Neutrophil (primary cell): Measurements from ENCODE around the gene KRTAP10-12.

Source experiments
- H3K27ac ChIP-seq: fragments of 200-600 bp; sonication (generic); 2 replicates; pipeline ENCODE4 v1.5.1; 2016; ENCODE audit warnings: mild to moderate bottlenecking, moderate library complexity
- H3K27me3 ChIP-seq: fragments of 200-600 bp; sonication (generic); 2 replicates; pipeline ENCODE4 v1.6.0; 2016; ENCODE audit warnings: mild to moderate bottlenecking
- H3K36me3 ChIP-seq: fragments of 200-600 bp; sonication (generic); 2 replicates; pipeline ENCODE4 v1.5.1; 2017
- H3K4me1 ChIP-seq, 2 experiments: fragments of 200-600 bp in 1 of 2; sonication (generic) in 1 of 2; 1 replicate in 1 of 2; 2 replicates in 1 of 2; pipeline versions ENCODE4 v1.5.1 to v1.6.1; 2013 to 2016; ENCODE audit warnings: low read depth in 1 of 2, low read length in 1 of 2, mild to moderate bottlenecking in 1 of 2, moderate library complexity in 1 of 2; ENCODE audit not compliant: control insufficient read depth in 1 of 2, insufficient read depth in 1 of 2
- H3K4me3 ChIP-seq, 2 experiments: fragments of 200-600 bp in 1 of 2; sonication (generic) in 1 of 2; 1 replicate in 1 of 2; 2 replicates in 1 of 2; pipeline ENCODE4 v1.5.1; 2013 to 2016; ENCODE audit warnings: low read depth in 1 of 2, low read length in 1 of 2, mild to moderate bottlenecking in 1 of 2, moderate library complexity in 1 of 2
- H3K9me3 ChIP-seq: fragments of 200-600 bp; sonication (generic); 2 replicates; pipeline ENCODE4 v1.5.1; 2016
- TF ChIP-seq, protein P1 (sequence below): fragments of 200-600 bp; sonication (generic); IDR thresholded peaks from 2 replicates; pipeline ENCODE4 v1.5.1; 2016; ENCODE audit warnings: antibody characterized with exemption

KRTAP10-12 gene

DNA sequence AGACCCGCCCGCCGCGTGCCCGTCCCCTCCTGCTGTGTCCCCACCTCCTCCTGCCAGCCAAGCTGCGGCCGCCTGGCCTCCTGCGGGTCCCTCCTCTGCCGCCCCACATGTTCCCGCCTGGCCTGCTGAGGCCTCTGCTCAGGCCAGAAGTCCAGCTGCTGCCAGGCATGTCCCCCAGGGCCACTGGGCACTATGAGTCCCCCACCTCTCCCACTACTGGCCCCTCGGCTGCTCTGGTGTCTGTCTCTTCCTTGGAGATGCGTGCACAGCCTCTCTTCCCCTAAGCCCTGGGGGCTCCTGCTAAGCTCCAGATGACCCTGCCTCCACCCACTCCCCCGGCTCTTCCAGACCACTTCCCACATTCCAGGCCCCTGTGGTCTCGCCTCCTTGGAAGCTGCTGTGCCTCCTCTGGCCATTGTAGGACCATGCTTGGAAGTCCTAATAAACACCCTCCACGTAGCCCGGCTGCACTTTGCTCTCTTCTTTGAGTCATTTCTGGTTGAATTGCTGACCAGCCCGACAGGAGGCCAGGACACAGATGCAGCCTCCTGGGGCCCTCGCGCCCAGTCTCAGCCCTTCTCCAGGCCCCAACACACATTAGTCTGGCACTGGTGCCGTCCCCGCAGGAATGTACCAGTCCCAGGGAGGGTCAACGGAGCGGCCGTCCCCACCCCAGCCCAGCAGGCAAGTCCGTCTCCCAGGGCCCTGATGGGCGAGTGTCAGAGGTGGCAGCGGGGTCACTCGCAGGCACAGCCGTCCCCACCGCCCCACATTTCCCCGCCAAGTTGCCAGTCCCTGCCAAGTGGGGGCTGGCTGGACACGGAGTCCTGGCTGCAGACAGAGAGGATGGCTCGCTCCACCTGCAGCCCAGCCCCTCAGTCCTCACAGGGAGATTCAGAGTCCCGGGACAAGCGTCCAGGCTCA, 1.1 kb downstream of the KRTAP10-12 start:
- TF ChIP-seq, protein P1, sequence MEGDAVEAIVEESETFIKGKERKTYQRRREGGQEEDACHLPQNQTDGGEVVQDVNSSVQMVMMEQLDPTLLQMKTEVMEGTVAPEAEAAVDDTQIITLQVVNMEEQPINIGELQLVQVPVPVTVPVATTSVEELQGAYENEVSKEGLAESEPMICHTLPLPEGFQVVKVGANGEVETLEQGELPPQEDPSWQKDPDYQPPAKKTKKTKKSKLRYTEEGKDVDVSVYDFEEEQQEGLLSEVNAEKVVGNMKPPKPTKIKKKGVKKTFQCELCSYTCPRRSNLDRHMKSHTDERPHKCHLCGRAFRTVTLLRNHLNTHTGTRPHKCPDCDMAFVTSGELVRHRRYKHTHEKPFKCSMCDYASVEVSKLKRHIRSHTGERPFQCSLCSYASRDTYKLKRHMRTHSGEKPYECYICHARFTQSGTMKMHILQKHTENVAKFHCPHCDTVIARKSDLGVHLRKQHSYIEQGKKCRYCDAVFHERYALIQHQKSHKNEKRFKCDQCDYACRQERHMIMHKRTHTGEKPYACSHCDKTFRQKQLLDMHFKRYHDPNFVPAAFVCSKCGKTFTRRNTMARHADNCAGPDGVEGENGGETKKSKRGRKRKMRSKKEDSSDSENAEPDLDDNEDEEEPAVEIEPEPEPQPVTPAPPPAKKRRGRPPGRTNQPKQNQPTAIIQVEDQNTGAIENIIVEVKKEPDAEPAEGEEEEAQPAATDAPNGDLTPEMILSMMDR = no peak
- Histone ChIP-seq H3K36me3 (no peaks in the 10 kb centered on the region), H3K9me3 (no peaks in the 10 kb centered on the region), H3K27me3 (peaks cover 88% of the 10 kb centered on the region), H3K4me1 (no peaks in the 10 kb centered on the region), H3K27ac (no peak overlapping the region), H3K4me3 (no peak overlapping the region)

DNA sequence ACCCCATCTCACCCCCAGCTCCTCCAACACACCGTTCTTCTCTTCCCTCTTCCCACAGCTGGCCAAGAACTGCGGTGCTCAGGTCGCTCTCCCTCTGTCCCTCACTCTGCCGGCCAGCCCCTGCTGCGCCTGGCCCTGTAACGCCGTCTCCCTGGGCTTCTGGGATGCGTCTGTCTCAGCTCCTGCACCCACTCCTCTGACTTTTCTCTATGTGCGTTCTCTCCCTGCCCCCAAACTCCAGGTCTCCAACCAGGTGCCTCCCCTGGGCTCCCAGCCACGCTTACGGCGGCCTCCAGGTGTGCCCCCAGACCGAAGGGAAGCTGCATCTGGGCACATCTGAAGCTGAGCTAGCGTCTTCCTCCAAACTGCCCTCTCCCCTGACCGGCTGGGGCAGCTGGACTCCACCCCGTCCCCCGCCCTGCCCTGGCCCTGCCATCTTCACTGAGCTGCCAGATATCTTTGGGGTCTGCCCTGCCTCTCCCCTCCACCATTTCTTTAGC, 2.6 kb downstream of the KRTAP10-12 start:
- no peaks in the 10 kb centered on the region for H3K4me1 ChIP-seq
- TF ChIP-seq, protein P1 = no peak
- no peaks in the 10 kb centered on the region for H3K9me3 ChIP-seq
- H3K36me3 ChIP-seq = no peaks in the 10 kb centered on the region
- H3K4me3 ChIP-seq = no peak overlapping the region
- H3K27me3 ChIP-seq = peaks cover 100% of the 10 kb centered on the region
- H3K27ac ChIP-seq = no peak overlapping the region

DNA sequence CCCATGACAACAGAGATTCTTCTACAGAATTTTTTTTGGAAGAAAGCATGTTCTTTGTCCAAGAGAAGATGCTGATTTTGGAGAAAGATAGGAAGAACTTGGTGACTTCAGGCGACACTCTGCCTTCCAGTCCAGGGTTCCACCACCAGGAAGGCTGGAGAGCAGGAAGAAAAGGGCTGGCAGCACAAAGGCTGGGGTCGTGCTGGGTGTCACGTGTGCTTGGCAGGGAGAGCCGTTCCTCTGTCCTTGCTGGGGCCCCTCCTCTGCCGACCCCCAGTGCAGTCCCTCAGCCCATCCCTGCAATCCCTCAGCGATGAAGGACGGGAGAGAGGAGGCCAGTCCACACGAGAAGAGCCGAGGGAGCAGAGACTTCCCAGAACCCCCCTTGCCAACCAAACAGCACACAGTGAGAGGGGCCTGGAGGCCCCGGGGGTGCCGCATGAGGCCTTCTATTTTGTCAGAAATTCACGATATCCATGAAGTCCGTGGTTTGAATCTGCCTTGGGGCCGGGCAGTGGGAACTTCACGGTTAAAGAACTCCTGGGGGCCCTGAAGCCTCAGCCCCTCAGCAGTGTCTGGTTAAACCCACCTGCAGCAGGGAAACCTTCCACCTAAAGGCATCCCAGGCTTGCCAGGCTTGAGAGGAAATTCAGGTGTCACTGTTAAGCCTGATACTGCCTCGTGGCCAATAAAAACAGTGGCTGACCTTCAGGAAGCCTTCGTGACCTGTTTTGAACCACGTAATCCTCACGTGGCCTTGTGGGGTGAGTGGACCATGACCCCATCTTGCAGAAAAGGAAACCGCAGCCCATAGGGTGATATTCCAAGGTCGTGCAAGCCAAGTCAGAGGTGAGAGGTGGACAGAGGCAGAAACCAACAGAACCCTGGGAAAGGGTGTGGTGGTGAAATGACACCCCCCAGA, 3.4 kb downstream of the KRTAP10-12 start:
- TF ChIP-seq, protein P1 = no peak

DNA sequence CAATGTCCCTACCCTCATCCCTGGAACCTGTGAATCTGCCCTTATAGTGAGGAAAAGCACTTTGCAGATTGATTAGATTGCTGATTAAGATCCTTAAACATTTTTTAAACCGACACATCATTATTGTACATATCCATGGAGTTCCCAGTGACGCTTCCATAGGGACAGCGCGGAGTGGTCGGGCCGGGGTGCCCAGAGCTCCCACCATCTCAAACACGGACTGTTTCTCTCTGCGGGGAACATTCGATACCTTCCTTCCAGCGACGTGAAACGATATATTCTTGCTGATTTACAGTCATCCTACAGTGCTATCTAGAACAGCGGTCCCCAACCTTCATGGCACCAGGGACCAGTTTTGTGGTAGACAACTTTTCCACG, 4.0 kb downstream of the KRTAP10-12 start:
- TF ChIP-seq, protein P1 = no peak
- H3K27ac ChIP-seq = no peak overlapping the region
- H3K4me1 ChIP-seq = no peaks in the 10 kb centered on the region
- H3K27me3 ChIP-seq = peaks cover 100% of the 10 kb centered on the region
- H3K4me3 ChIP-seq = no peak overlapping the region
- H3K36me3 ChIP-seq = no peaks in the 10 kb centered on the region
- no peaks in the 10 kb centered on the region for H3K9me3 ChIP-seq

More for the DNA sequence above, 3.4 kb downstream of the KRTAP10-12 start:
- no peak overlapping the region for H3K27ac ChIP-seq
- H3K36me3 ChIP-seq = no peaks in the 10 kb centered on the region
- H3K27me3 ChIP-seq = peaks cover 100% of the 10 kb centered on the region
- H3K9me3 ChIP-seq = no peaks in the 10 kb centered on the region
- no peak overlapping the region for H3K4me3 ChIP-seq
- no peaks in the 10 kb centered on the region for H3K4me1 ChIP-seq

DNA sequence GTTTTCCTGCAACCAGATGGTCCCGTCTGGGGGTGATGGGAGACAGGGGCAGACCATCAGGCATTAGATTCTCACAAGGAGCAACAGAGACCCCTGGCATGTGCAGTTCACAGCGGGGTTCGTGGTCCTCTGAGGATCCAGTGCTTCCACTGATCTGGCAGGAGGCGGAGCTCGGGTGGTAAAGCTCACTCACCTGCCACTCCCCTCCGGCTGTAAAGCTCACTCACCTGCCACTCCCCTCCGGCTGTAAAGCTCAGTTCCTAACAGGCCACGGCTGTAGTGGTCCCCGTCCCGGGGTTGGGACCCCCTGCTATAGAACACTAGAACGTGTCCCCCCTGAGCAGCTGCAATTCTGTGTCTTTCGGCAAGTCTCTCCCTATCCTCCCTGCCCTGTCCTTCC, 4.6 kb downstream of the KRTAP10-12 start:
- Histone ChIP-seq H3K27me3 (peaks cover 100% of the 10 kb centered on the region), H3K4me3 (no peak overlapping the region), H3K27ac (no peak overlapping the region), H3K9me3 (no peaks in the 10 kb centered on the region), H3K4me1 (no peaks in the 10 kb centered on the region), H3K36me3 (no peaks in the 10 kb centered on the region)
- TF ChIP-seq, protein P1 = no peak
